HepG2 (cell line): ENCODE measurements around the gene ALDH16A1. TPM values are rescaled to one million over a fixed set of nuclear protein-coding genes. Genes with fewer than 3 reads are reported as not detected.

Experiments
- ATAC-seq: fragments of 200-7000 bp; cut with Tn5 transposase; 3 replicates; pipeline ENCODE4 v1.9.1; 2020; ENCODE audit warnings: mild to moderate bottlenecking, moderate library complexity
- BruUV-seq: library from RNA; stranded (reverse); fragments of 400-500 nt; replicated peaks from 2 replicates; lab custom pipeline; 2021; lab: Mats Ljungman, UMichigan
- CTCF ChIA-PET: fragments of 300-600 bp; formaldehyde crosslinking; extraction: SDS; loops from one replicate; lab custom pipeline; 2021; ENCODE audit warnings: low total read pairs, inconsistent platforms, low intra/inter-chr PET ratio; lab: Yijun Ruan, JAX
- POLR2A ChIA-PET: fragments of 350-600 bp; sonication (Branson Sonifier 250); formaldehyde crosslinking; loops from one replicate; lab custom pipeline; 2020; ENCODE audit warnings: antibody characterized with exemption, inconsistent platforms; lab: Yijun Ruan, JAX
- DNase-seq: peaks from one replicate; pipeline ENCODE4 v3.0.0-alpha.2; 2015; ENCODE audit warnings: low spot score
- FAIRE-seq: peaks from 3 replicates; lab custom pipeline; 2011; peaks lifted over from hg19 to GRCh38; lab: Jason Lieb, UNC
- H2AFZ ChIP-seq: one replicate; pipeline ENCODE4 v1.6.1; 2011; ENCODE audit warnings: low read length, inconsistent platforms
- H3K27ac ChIP-seq: fragments of 300-600 bp; 3 replicates; pipeline ENCODE4 v1.8.0; 2011; ENCODE audit warnings: mixed run types, mild to moderate bottlenecking, mixed read lengths, low read length, inconsistent platforms; ENCODE audit not compliant: insufficient read depth; ENCODE audit errors: extremely low read length
- H3K27me3 ChIP-seq, 2 experiments: fragments of 200-600 bp in 1 of 2; 2 replicates in 1 of 2; 3 replicates in 1 of 2; pipeline versions ENCODE4 v1.6.0 to v1.8.0; 2011; ENCODE audit warnings: low read length in 2 of 2, mild to moderate bottlenecking in 2 of 2, moderate library complexity in 2 of 2, inconsistent platforms in 1 of 2; ENCODE audit not compliant: insufficient read depth in 2 of 2, control insufficient read depth in 1 of 2
- H3K36me3 ChIP-seq, 2 experiments: fragments of 200-600 bp in 1 of 2; replicated peaks in 1 of 2; 2 replicates in 1 of 2; 3 replicates in 1 of 2; pipeline versions ENCODE4 v1.5.1 to v1.8.0; 2011; ENCODE audit warnings: low read length in 2 of 2, inconsistent platforms in 1 of 2; ENCODE audit not compliant: insufficient read depth in 2 of 2, control insufficient read depth in 1 of 2
- H3K4me1 ChIP-seq: 2 replicates; pipeline ENCODE4 v1.5.1; 2012; ENCODE audit warnings: low read length, inconsistent platforms; ENCODE audit not compliant: insufficient read depth
- H3K4me2 ChIP-seq: 2 replicates; pipeline ENCODE4 v1.6.0; 2011; ENCODE audit warnings: low read depth, low read length, inconsistent platforms
- H3K4me3 ChIP-seq, 3 experiments: fragments of 200-600 bp in 1 of 3; sonication (generic), shearing (Covaris generic) in 1 of 3; replicated peaks in 1 of 3; 2 replicates each; pipeline ENCODE4 v1.5.1; 2011 to 2016; ENCODE audit warnings: low read length in 3 of 3, inconsistent platforms in 2 of 3, low read depth in 2 of 3, mild to moderate bottlenecking in 2 of 3, control low read depth in 1 of 3, mixed read lengths in 1 of 3; ENCODE audit not compliant: insufficient read depth in 1 of 3
- H3K79me2 ChIP-seq: one replicate; pipeline ENCODE4 v1.6.1; 2011; ENCODE audit warnings: low read length, inconsistent platforms; ENCODE audit not compliant: insufficient read depth
- H3K9ac ChIP-seq: 2 replicates; pipeline ENCODE4 v1.6.0; 2011; ENCODE audit warnings: mild to moderate bottlenecking, low read depth, low read length, inconsistent platforms; ENCODE audit not compliant: insufficient read depth
- H3K9me3 ChIP-seq: 2 replicates; pipeline ENCODE4 v1.5.1; 2012; ENCODE audit warnings: mild to moderate bottlenecking, low read length
- H4K20me1 ChIP-seq: 2 replicates; pipeline ENCODE4 v1.6.0; 2011; ENCODE audit warnings: inconsistent platforms, mild to moderate bottlenecking, low read length, moderate library complexity; ENCODE audit not compliant: insufficient read depth
- FOXP1 ChIP-seq, 2 experiments: fragments of 450-650 bp in 1 of 2; IDR thresholded peaks; 2 replicates each; pipeline ENCODE4 v1.6.1; 2017 to 2018; ENCODE audit warnings: antibody characterized with exemption in 1 of 2
- GMEB2 ChIP-seq: IDR thresholded peaks from 2 replicates; pipeline ENCODE4 v1.6.1; 2016; ENCODE audit warnings: missing biosample characterization, missing genetic modification reagents, low read depth
- KMT2B ChIP-seq: IDR thresholded peaks from 2 replicates; pipeline ENCODE4 v1.6.1; 2016; ENCODE audit warnings: missing genetic modification reagents, missing compliant biosample characterization
- MED1 ChIP-seq: sonication (generic); formaldehyde crosslinking; IDR thresholded peaks from 2 replicates; pipeline ENCODE4 v1.4.0; 2020; ENCODE audit warnings: missing genetic modification reagents
- NCOA5 ChIP-seq: sonication (generic); formaldehyde crosslinking; IDR thresholded peaks from 2 replicates; pipeline ENCODE4 v1.4.0; 2020; ENCODE audit warnings: missing genetic modification reagents
- RFXANK ChIP-seq: IDR thresholded peaks from 2 replicates; pipeline ENCODE4 v1.6.1; 2016
- RNF2 ChIP-seq: fragments of 450-650 bp; conservative IDR thresholded peaks from 2 replicates; pipeline ENCODE4 v1.6.1; 2016; ENCODE audit warnings: low read depth
- SIX4 ChIP-seq: sonication (generic); formaldehyde crosslinking; IDR thresholded peaks from 2 replicates; pipeline ENCODE4 v1.4.0; 2020; ENCODE audit warnings: missing genetic modification reagents
- SRSF1 ChIP-seq: fragments of 200-400 bp; formaldehyde crosslinking; optimal IDR thresholded peaks from 2 replicates; pipeline ENCODE3; 2017; ENCODE audit warnings: mild to moderate bottlenecking, low read depth, low read length, moderate library complexity
- STAT5B ChIP-seq: sonication (generic); formaldehyde crosslinking; IDR thresholded peaks from 2 replicates; pipeline ENCODE4 v1.4.0; 2020; ENCODE audit warnings: missing genetic modification reagents
- THRA ChIP-seq: sonication (generic); formaldehyde crosslinking; IDR thresholded peaks from 2 replicates; pipeline ENCODE4 v1.4.0; 2020; ENCODE audit warnings: missing genetic modification reagents, borderline replicate concordance
- ZBTB20 ChIP-seq: sonication (generic); formaldehyde crosslinking; IDR thresholded peaks from 2 replicates; pipeline ENCODE4 v1.8.1; 2023; ENCODE audit warnings: missing genetic modification reagents, low read depth, mild to moderate bottlenecking, borderline replicate concordance
- ZBTB38 ChIP-seq: sonication (generic); formaldehyde crosslinking; IDR thresholded peaks from 2 replicates; pipeline ENCODE4 v1.5.1; 2020; ENCODE audit warnings: mild to moderate bottlenecking, missing genetic modification reagents
- ZFP36L2 ChIP-seq: sonication (generic); formaldehyde crosslinking; IDR thresholded peaks from 2 replicates; pipeline ENCODE4 v1.4.0; 2020; ENCODE audit warnings: missing genetic modification reagents
- ZNF777 ChIP-seq: sonication (generic); formaldehyde crosslinking; IDR thresholded peaks from 2 replicates; pipeline ENCODE4 v1.4.0; 2020; ENCODE audit warnings: missing genetic modification reagents
- ZUFSP ChIP-seq: sonication (generic); formaldehyde crosslinking; IDR thresholded peaks from 2 replicates; pipeline ENCODE4 v1.9.0; 2021; ENCODE audit warnings: missing genetic modification reagents, mild to moderate bottlenecking, borderline replicate concordance
- WGBS: methylation state at CpG from one replicate; pipeline ENCODE4 v1.1.6; 2017; ENCODE audit warnings: low lambda C conversion rate; 5-methylcytosine and 5-hydroxymethylcytosine counted together
- in situ Hi-C: cut with HindIII; loops from 2 replicates; pipeline ENCODE4 v1.10.0; 2017; ENCODE audit warnings: low pct_unique_long_range_greater_than_20kb; ENCODE audit not compliant: extremely low pct_ligation_motif_present
- intact Hi-C: fragments of 100-400 bp; cut with micrococcal nuclease; formaldehyde crosslinking; loops from one replicate; pipeline ENCODE4 v1.10.0; 2022; ENCODE audit not compliant: unreplicated experiment
- polyA plus RNA-seq, 8 experiments: library from polyadenylated mRNA; depleted of rRNA in 3 of 8; stranded (reverse) in 7 of 8; unstranded in 1 of 8; fragments of >200 nt; fragmentation: Illumina TruSeq in 4 of 8; extraction: Trizol in 4 of 8; gene quantifications; 2 replicates each; pipeline versions ENCODE4 v1.2.1 to v1.2.3, GENCODE V29; 2011 to 2016; ENCODE audit warnings: low read depth in 4 of 8, missing spikeins in 1 of 8, mixed read lengths in 1 of 8; ENCODE audit not compliant: insufficient read depth in 1 of 8
- total RNA-seq, 5 experiments: library from RNA; depleted of rRNA; stranded (reverse); fragments of >200 nt; fragmentation: Illumina TruSeq; extraction: Trizol; gene quantifications; 2 replicates each; pipeline ENCODE4 v1.2.3, GENCODE V29; 2016; ENCODE audit warnings: low read depth in 1 of 5

ALDH16A1 gene
- total and polyA plus RNA-seq, 2 of the 13 experiments (the other 11 are each of a cell fraction or from before 2014, with no cell fraction given) = 8.4 to 34.9 TPM

GRCh38 chr19:49411681-49412326 lies 41.2 kb upstream of the ALDH16A1 start:
- FAIRE-seq (no peak), ATAC-seq (no peak), DNase-seq (no peak)
- ChIA-PET CTCF (no interaction called here), POLR2A (no interaction called here)
- no peaks in the 10 kb centered on the region for H4K20me1 ChIP-seq
- H3K27me3 ChIP-seq = peaks cover 11 to 56% of the 10 kb centered on the region in 2 experiments; a peak in 4 of 5 replicates
- H2AFZ ChIP-seq = no peak overlapping the region
- no peaks in the 10 kb centered on the region for H3K9me3 ChIP-seq
- in situ Hi-C loops = no loop called here
- WGBS = 3% methylated on average over 3 of the region's 3 CpGs
- H3K27ac ChIP-seq = no peak overlapping the region
- no TSS peak for BruUV-seq
- H3K79me2 ChIP-seq = no peaks in the 10 kb centered on the region
- no peak overlapping the region for H3K4me2 ChIP-seq
- H3K4me1 ChIP-seq = no peaks in the 10 kb centered on the region
- no peak overlapping the region for H3K4me3 ChIP-seq
- no peaks in the 10 kb centered on the region for H3K36me3 ChIP-seq
- no peak overlapping the region for H3K9ac ChIP-seq
- TF ChIP-seq SIX4 (CRISPR knock-in tag) = no peak
- no peak for TF ChIP-seq ZBTB20
- no peak for TF ChIP-seq ZFP36L2 (CRISPR knock-in tag)
- TF ChIP-seq THRA = no peak
- no peak for TF ChIP-seq ZNF777
- TF ChIP-seq RFXANK (CRISPR knock-in tag) = no peak
- no peak for TF ChIP-seq GMEB2 (CRISPR knock-in tag)
- no peak for TF ChIP-seq MED1
- TF ChIP-seq FOXP1 (IDR thresholded peaks at IDR 0.05) = no peak
- no peak for TF ChIP-seq FOXP1 (CRISPR knock-in tag; IDR thresholded peaks at IDR 0.05)
- no peak for TF ChIP-seq ZBTB38 (CRISPR knock-in tag)
- TF ChIP-seq RNF2 = no peak
- TF ChIP-seq KMT2B (CRISPR knock-in tag) = no peak
- no peak for TF ChIP-seq STAT5B
- no peak for TF ChIP-seq ZUFSP (CRISPR knock-in tag)
- no peak for TF ChIP-seq SRSF1
- TF ChIP-seq NCOA5 (CRISPR knock-in tag) = no peak
- intact Hi-C loops = no loop called here
